ENCODE measurements around the gene SLC6A18. TPM values are rescaled to one million over a fixed set of nuclear protein-coding genes. Genes with fewer than 3 reads are reported as not detected.

The SLC6A18 gene
- total RNA-seq, 1 donor from 2014 or later = not detected

GRCh38 chr5:1295650-1296037 is 70.5 kb downstream of the SLC6A18 start:
- CTCF ChIA-PET = no interaction called here
- POLR2A ChIA-PET = interaction anchor here (1.2 kb wide), 1 partner anchor 49 kb away, joined by 5 read pairs; no protein-coding TSS in a partner anchor
- no peak for ATAC-seq (ENCODE audit: low read depth)
- H3K27me3 Mint-ChIP-seq = peaks cover 5% of the 10 kb centered on the region
- no peaks in the 10 kb centered on the region for H3K36me3 Mint-ChIP-seq (ENCODE audit: low read depth)
- no peaks in the 10 kb centered on the region for H3K9me3 Mint-ChIP-seq
- no peak overlapping the region for H3K27ac Mint-ChIP-seq
- H3K4me3 Mint-ChIP-seq = no peak overlapping the region
- DNase-seq = peak; percentile 13
- intact Hi-C loops (cut with micrococcal nuclease) = no loop called here
- H3K4me1 Mint-ChIP-seq = peaks cover 7% of the 10 kb centered on the region
- TF ChIP-seq CTCF (IDR thresholded peaks at IDR 0.05) = no peak

Other genes starting within 250 kb of the SLC6A18 start
- 0.16 and 1.1 TPM in 2 replicates for gene NKD2, start 216.6 kb upstream of the SLC6A18 start, total RNA-seq
- 21.8 and 23.3 TPM in 2 replicates for gene SLC12A7, start 113.3 kb upstream of the SLC6A18 start, total RNA-seq
- not detected in 2 replicates for gene SLC6A19, start 23.8 kb upstream of the SLC6A18 start, total RNA-seq
- gene TERT, start 69.7 kb downstream of the SLC6A18 start, total RNA-seq = 0.22 and 0.35 TPM in 2 replicates
- gene CLPTM1L, start 119.7 kb downstream of the SLC6A18 start, total RNA-seq = 87.5 and 100 TPM in 2 replicates
- 1.4 and 2.0 TPM in 2 replicates for gene SLC6A3, start 220.1 kb downstream of the SLC6A18 start, total RNA-seq

Data from activated B cell treated with CpG ODN at 0.5 μM for 24 hours (primary cell).